Osteoblast (primary cell): ENCODE data around the gene GPR52. TPM values are rescaled to one million over a fixed set of nuclear protein-coding genes. Genes with fewer than 3 reads are reported as not detected.

Source experiments
- DNase-seq: peaks from one replicate; pipeline ENCODE4 v3.0.0; 2011; ENCODE audit warnings: low spot score, mixed read lengths; ENCODE audit not compliant: insufficient read length; ENCODE audit errors: missing footprints
- H2AFZ ChIP-seq: 2 replicates; pipeline ENCODE4 v1.6.0; 2011; ENCODE audit warnings: mild to moderate bottlenecking, low read length
- H3K27ac ChIP-seq: 2 replicates; pipeline ENCODE4 v1.5.1; 2011; ENCODE audit warnings: mild to moderate bottlenecking, low read depth, low read length, moderate library complexity
- H3K27me3 ChIP-seq: 2 replicates; pipeline ENCODE4 v1.6.0; 2012; ENCODE audit warnings: mild to moderate bottlenecking, control low read depth, inconsistent platforms, low read length, moderate library complexity; ENCODE audit not compliant: insufficient read depth
- H3K36me3 ChIP-seq: 2 replicates; pipeline ENCODE4 v1.5.1; 2011; ENCODE audit warnings: mild to moderate bottlenecking, low read length, control low read depth, moderate library complexity; ENCODE audit not compliant: insufficient read depth
- H3K4me1 ChIP-seq: 2 replicates; pipeline ENCODE4 v1.5.1; 2011; ENCODE audit warnings: mild to moderate bottlenecking, low read length, control low read depth, moderate library complexity; ENCODE audit not compliant: insufficient read depth
- H3K4me2 ChIP-seq: 2 replicates; pipeline ENCODE4 v1.6.0; 2011; ENCODE audit warnings: mild to moderate bottlenecking, low read length; ENCODE audit not compliant: insufficient read depth
- H3K4me3 ChIP-seq: fragments of 200-600 bp; sonication (generic); 3 replicates; pipeline ENCODE4 v1.5.1; 2012; ENCODE audit warnings: mild to moderate bottlenecking, low read length, inconsistent platforms; ENCODE audit not compliant: insufficient read depth
- H3K79me2 ChIP-seq: 2 replicates; pipeline ENCODE4 v1.6.0; 2012; ENCODE audit warnings: mild to moderate bottlenecking, low read length, control low read depth, inconsistent platforms; ENCODE audit not compliant: insufficient read depth
- H3K9me3 ChIP-seq: 2 replicates; pipeline ENCODE4 v1.5.1; 2011; ENCODE audit warnings: low read depth, low read length, control low read depth
- H4K20me1 ChIP-seq: 2 replicates; pipeline ENCODE4 v1.6.0; 2012; ENCODE audit warnings: mild to moderate bottlenecking, low read length, control low read depth; ENCODE audit not compliant: insufficient read depth
- total RNA-seq: library from RNA; depleted of rRNA; stranded (reverse); fragments of >200 nt; gene quantifications from 2 replicates; pipeline ENCODE4 v1.2.3, GENCODE V29; 2012
- TF ChIP-seq, protein P1 (sequence below): IDR thresholded peaks from 2 replicates; pipeline ENCODE4 v1.5.1; 2011; ENCODE audit warnings: mild to moderate bottlenecking, low read depth, low read length, moderate library complexity; ENCODE audit errors: extremely low read depth

The GPR52 gene
- total RNA-seq, 1 donor, result 1.4 TPM

DNA sequence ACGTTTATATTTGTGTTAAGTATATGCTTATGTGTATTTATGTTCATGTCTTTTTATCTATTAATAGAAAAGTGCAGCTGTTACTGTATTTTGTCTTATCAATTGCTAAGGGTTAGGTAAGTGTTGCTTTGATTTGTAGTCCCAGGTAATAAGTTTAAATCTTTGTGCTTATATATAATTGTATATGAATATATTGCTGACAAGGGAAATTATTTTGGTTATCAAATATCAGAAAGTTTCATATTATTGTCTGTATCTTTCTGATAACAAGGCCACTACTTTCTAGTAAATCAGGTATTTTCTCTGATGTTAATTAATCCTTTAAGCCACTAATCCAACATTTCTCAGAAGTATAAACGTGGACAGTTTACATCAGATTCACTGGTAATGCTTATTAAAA, 21.3 kb downstream of the GPR52 start:
- DNase-seq, result no peak
- H3K4me2 ChIP-seq, result no peak overlapping the region
- TF ChIP-seq, protein P1, sequence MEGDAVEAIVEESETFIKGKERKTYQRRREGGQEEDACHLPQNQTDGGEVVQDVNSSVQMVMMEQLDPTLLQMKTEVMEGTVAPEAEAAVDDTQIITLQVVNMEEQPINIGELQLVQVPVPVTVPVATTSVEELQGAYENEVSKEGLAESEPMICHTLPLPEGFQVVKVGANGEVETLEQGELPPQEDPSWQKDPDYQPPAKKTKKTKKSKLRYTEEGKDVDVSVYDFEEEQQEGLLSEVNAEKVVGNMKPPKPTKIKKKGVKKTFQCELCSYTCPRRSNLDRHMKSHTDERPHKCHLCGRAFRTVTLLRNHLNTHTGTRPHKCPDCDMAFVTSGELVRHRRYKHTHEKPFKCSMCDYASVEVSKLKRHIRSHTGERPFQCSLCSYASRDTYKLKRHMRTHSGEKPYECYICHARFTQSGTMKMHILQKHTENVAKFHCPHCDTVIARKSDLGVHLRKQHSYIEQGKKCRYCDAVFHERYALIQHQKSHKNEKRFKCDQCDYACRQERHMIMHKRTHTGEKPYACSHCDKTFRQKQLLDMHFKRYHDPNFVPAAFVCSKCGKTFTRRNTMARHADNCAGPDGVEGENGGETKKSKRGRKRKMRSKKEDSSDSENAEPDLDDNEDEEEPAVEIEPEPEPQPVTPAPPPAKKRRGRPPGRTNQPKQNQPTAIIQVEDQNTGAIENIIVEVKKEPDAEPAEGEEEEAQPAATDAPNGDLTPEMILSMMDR, result no peak

DNA sequence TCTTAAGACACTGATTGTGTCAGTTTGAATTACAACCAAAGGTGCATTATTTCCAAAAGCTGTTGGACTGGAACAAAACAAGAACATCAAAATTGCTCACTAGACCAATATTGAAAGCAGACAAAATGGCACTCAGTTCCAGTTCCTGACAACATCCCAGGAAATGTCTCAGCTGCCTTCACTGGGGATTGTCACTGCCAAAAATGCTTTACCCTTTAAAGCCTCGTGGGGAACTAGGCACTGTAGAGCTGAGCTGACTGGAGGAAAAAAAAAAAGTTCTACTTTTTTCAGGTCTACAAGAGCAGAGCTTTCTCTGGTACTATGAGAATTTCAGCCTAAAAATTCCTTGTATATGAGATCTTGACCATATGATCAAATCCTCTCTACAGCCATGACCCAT, 21.9 kb downstream of the GPR52 start:
- no peak for DNase-seq
- H3K4me3 ChIP-seq, result no peak overlapping the region
- H3K9me3 ChIP-seq, result no peaks in the 10 kb centered on the region
- no peak overlapping the region for H3K27ac ChIP-seq
- TF ChIP-seq, protein P1, result no peak
- H3K4me1 ChIP-seq, result no peaks in the 10 kb centered on the region
- no peak overlapping the region for H2AFZ ChIP-seq
- no peak overlapping the region for H3K4me2 ChIP-seq
- no peaks in the 10 kb centered on the region for H3K36me3 ChIP-seq
- no peaks in the 10 kb centered on the region for H3K79me2 ChIP-seq
- H4K20me1 ChIP-seq, result no peaks in the 10 kb centered on the region
- H3K27me3 ChIP-seq, result no peaks in the 10 kb centered on the region

More for the DNA sequence above, 21.3 kb downstream of the GPR52 start:
- Histone ChIP-seq H3K27me3 (no peaks in the 10 kb centered on the region), H3K27ac (no peak overlapping the region), H4K20me1 (no peaks in the 10 kb centered on the region), H3K9me3 (no peaks in the 10 kb centered on the region), H3K36me3 (no peaks in the 10 kb centered on the region), H3K79me2 (no peaks in the 10 kb centered on the region), H3K4me1 (no peaks in the 10 kb centered on the region), H3K4me3 (no peak overlapping the region), H2AFZ (no peak overlapping the region)

DNA sequence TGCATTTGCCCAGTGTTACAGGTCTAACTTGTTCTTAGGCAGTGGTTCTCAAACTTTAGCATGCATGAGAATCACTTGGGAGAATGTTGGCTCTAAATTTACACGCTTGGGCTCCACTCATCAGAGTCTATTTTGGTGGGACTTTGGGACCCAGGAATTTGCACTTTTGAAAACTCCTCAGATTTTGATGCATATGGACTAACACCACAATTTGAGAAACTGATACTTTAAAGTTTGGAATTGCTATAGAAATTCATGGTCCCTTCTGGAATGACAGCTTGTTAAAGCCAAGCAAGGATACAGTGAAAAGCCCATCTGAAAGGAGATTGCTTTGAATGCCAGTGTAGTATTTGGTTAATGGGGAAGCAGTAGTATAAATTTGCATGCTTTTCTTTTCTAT, 31.5 kb downstream of the GPR52 start:
- Histone ChIP-seq H2AFZ (no peak overlapping the region), H3K4me2 (no peak overlapping the region), H3K27ac (no peak overlapping the region), H4K20me1 (no peaks in the 10 kb centered on the region), H3K36me3 (no peaks in the 10 kb centered on the region), H3K9me3 (no peaks in the 10 kb centered on the region), H3K27me3 (no peaks in the 10 kb centered on the region), H3K4me3 (no peak overlapping the region), H3K79me2 (no peaks in the 10 kb centered on the region), H3K4me1 (no peaks in the 10 kb centered on the region)
- DNase-seq, result no peak
- TF ChIP-seq, protein P1, result no peak

DNA sequence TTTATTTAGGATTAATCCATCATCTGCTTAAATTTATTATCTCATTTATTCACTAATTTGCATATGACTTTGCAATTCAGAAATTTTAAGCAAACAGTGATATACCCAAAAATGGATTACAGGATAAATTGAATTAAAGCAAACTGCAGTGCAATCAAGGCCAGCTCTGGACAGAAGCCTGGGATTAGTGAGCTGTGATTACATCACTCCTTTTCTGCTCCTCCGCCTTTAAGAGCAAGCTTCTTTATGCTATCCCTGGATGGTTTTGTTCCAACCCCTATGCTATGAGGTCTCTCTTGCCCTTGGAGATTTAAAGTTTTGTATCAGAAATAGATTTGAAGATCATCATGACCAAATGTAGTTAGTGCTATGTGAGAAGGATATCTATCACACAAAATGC, 32.6 kb downstream of the GPR52 start:
- no peaks in the 10 kb centered on the region for H3K36me3 ChIP-seq
- TF ChIP-seq, protein P1, result no peak
- no peak overlapping the region for H3K27ac ChIP-seq
- no peak for DNase-seq
- H3K4me1 ChIP-seq, result no peaks in the 10 kb centered on the region
- no peaks in the 10 kb centered on the region for H3K79me2 ChIP-seq
- no peak overlapping the region for H3K4me3 ChIP-seq
- no peaks in the 10 kb centered on the region for H3K27me3 ChIP-seq
- no peaks in the 10 kb centered on the region for H3K9me3 ChIP-seq
- no peak overlapping the region for H2AFZ ChIP-seq
- H4K20me1 ChIP-seq, result no peaks in the 10 kb centered on the region
- H3K4me2 ChIP-seq, result no peak overlapping the region
